Colonic mucosa (tissue), 4 donors: ENCODE data around the gene TTC3. TPM values are rescaled to one million over a fixed set of nuclear protein-coding genes. Genes with fewer than 3 reads are reported as not detected.

Experiments
- DNase-seq: peaks from one replicate; pipeline ENCODE4 v3.0.0-alpha.2; 2020
- H3K27ac ChIP-seq: fragments of 200-600 bp; one replicate; pipeline ENCODE4 v1.8.0; 2021
- H3K27me3 ChIP-seq: fragments of 200-600 bp; one replicate; pipeline ENCODE4 v1.8.0; 2021
- H3K36me3 ChIP-seq: fragments of 200-600 bp; one replicate; pipeline ENCODE4 v1.8.0; 2021
- H3K4me1 ChIP-seq: fragments of 200-600 bp; one replicate; pipeline ENCODE4 v1.8.0; 2021; ENCODE audit warnings: mild to moderate bottlenecking
- H3K4me3 ChIP-seq: fragments of 200-600 bp; one replicate; pipeline ENCODE4 v1.8.0; 2021
- H3K9ac ChIP-seq, 2 donors: one replicate each; pipeline ENCODE4 v1.7.0; 2013; ENCODE audit warnings: control low read depth in 2 of 2, low read depth in 2 of 2, low read length in 2 of 2
- H3K9me3 ChIP-seq: fragments of 200-600 bp; one replicate; pipeline ENCODE4 v1.8.0; 2021
- intact Hi-C: fragments of 100-400 bp; cut with DNase I; formaldehyde crosslinking; loops from one replicate; pipeline ENCODE4 v1.14.1; 2022
- total RNA-seq, 2 donors: library from RNA; stranded (reverse); fragmentation: NEBNext Ultra II Directional in 1 of 2; extraction: Animal tissue kit (Norgen Biotek cat#: 25700) in 1 of 2; gene quantifications; one replicate each; pipeline ENCODE4 v1.2.1, GENCODE V29; 2021
- TF ChIP-seq, protein P1 (sequence below): fragments of 200-600 bp; IDR thresholded peaks from one replicate; pipeline ENCODE4 v1.8.0; 2022; ENCODE audit warnings: antibody characterized with exemption, mild to moderate bottlenecking
- donor health status: healthy.
- donor health status: DM: no; HTN: no; CAD: no.
- donor health status: DM: no; HTN: no; CAD: no.

TTC3 gene
- total RNA-seq, 2 donors from 2014 or later: 85.8 to 125 TPM

DNA sequence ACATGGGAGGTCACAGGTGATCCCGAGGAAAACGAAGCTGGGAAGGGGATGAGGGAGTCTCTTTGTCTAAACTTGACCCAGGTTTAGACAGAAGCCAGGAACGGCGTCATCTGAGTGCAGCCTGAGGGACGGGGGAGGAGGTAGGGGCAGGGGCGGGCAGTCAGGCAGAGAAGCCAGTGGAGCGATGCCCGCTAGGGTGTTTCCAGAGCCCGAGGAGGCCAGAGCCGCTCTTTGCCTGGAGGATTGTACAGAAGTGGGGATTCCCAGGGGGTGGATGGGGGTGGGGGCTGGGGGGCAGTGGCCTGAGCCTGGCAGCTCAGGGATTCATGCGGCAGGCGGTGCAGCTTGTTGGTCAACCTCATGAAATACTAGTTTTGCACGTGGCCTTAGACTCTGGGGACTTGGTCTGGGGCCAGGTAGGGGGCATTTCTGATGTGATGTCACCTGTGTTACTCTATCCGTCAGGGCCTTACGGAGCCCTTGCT lies 135.7 kb downstream of the TTC3 start:
- H3K36me3 ChIP-seq: no peaks in the 10 kb centered on the region
- H3K4me1 ChIP-seq: no peaks in the 10 kb centered on the region
- H3K9me3 ChIP-seq: no peaks in the 10 kb centered on the region
- H3K4me3 ChIP-seq: no peak overlapping the region
- TF ChIP-seq, protein P1, sequence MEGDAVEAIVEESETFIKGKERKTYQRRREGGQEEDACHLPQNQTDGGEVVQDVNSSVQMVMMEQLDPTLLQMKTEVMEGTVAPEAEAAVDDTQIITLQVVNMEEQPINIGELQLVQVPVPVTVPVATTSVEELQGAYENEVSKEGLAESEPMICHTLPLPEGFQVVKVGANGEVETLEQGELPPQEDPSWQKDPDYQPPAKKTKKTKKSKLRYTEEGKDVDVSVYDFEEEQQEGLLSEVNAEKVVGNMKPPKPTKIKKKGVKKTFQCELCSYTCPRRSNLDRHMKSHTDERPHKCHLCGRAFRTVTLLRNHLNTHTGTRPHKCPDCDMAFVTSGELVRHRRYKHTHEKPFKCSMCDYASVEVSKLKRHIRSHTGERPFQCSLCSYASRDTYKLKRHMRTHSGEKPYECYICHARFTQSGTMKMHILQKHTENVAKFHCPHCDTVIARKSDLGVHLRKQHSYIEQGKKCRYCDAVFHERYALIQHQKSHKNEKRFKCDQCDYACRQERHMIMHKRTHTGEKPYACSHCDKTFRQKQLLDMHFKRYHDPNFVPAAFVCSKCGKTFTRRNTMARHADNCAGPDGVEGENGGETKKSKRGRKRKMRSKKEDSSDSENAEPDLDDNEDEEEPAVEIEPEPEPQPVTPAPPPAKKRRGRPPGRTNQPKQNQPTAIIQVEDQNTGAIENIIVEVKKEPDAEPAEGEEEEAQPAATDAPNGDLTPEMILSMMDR: no peak
- intact Hi-C loops: no loop called here
- H3K9ac ChIP-seq: no peak overlapping the region
- H3K27me3 ChIP-seq: no peaks in the 10 kb centered on the region
- no peak overlapping the region for H3K27ac ChIP-seq
- no peak for DNase-seq

DNA sequence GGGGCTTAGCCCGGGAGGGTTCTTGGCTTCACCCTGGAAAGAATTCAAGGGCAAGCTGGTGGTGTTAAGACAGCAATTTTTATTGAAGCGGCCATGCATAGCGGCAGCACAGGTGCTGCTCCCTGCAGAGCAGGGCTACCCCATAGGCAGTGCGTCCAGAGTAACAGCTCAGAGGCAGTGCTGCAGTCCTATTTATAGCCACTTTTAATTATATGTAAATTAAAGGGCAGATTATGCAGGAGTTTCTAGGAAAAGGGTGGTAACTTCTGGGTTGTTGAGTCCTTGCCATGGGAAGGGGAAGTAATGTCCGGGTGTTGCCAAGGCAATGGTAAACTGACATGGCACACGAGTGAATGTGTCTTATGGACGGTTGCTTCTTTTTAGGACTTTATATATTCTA lies 137.1 kb downstream of the TTC3 start:
- Histone ChIP-seq H3K9me3 (no peaks in the 10 kb centered on the region), H3K4me1 (no peaks in the 10 kb centered on the region), H3K36me3 (no peaks in the 10 kb centered on the region), H3K9ac (no peak overlapping the region), H3K27ac (no peak overlapping the region), H3K4me3 (no peak overlapping the region), H3K27me3 (no peaks in the 10 kb centered on the region)
- TF ChIP-seq, protein P1: no peak
- no peak for DNase-seq
- intact Hi-C loops: no loop called here

DNA sequence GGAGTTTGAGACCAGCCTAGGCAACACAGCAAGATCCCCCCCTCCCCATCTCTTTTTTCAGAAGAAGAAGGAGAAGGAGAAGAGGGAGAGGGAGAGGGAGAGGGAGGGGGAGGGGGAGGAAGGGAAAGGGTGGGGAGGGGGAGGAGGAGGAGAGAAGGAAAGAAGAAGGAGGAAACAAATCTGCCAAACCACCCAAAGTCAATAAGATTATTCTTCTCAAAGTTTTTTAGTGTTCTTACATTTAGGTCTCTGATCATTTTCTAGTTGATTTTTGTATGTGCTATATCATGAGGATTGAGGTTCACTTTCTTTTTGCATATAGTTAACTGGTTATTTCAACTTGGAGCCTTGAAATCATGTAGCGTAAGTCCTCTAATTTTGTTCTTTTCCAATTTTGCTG lies 137.7 kb downstream of the TTC3 start:
- H3K9me3 ChIP-seq: no peaks in the 10 kb centered on the region
- H3K9ac ChIP-seq: no peak overlapping the region
- no peaks in the 10 kb centered on the region for H3K27me3 ChIP-seq
- H3K4me1 ChIP-seq: no peaks in the 10 kb centered on the region
- TF ChIP-seq, protein P1: no peak
- no peaks in the 10 kb centered on the region for H3K36me3 ChIP-seq
- DNase-seq: no peak
- no peak overlapping the region for H3K27ac ChIP-seq
- H3K4me3 ChIP-seq: no peak overlapping the region
- intact Hi-C loops: no loop called here

DNA sequence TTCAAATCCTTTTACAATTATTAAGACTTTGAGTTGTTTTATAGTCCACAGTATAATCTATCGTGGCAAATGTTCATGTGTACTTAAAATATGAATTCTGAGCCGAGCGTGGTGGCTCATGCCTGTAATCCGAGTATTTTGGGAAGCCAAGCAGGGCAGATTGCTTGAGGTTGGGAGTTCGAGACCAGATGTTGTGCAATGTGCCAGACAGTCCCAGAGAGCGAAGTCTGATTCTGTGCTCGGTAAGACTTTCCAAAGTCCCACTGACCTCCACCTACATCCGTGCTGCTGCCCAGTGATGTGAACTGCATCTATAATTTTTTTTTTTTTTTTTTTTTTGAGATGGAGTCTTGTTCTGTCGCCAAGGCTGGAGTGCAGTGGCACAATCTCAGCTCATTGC lies 141.9 kb downstream of the TTC3 start:
- TF ChIP-seq, protein P1: no peak
- Histone ChIP-seq H3K4me1 (no peaks in the 10 kb centered on the region), H3K9ac (no peak overlapping the region), H3K36me3 (no peaks in the 10 kb centered on the region), H3K27ac (no peak overlapping the region), H3K27me3 (no peaks in the 10 kb centered on the region), H3K4me3 (no peak overlapping the region), H3K9me3 (no peaks in the 10 kb centered on the region)
- intact Hi-C loops: no loop called here
- DNase-seq: no peak

DNA sequence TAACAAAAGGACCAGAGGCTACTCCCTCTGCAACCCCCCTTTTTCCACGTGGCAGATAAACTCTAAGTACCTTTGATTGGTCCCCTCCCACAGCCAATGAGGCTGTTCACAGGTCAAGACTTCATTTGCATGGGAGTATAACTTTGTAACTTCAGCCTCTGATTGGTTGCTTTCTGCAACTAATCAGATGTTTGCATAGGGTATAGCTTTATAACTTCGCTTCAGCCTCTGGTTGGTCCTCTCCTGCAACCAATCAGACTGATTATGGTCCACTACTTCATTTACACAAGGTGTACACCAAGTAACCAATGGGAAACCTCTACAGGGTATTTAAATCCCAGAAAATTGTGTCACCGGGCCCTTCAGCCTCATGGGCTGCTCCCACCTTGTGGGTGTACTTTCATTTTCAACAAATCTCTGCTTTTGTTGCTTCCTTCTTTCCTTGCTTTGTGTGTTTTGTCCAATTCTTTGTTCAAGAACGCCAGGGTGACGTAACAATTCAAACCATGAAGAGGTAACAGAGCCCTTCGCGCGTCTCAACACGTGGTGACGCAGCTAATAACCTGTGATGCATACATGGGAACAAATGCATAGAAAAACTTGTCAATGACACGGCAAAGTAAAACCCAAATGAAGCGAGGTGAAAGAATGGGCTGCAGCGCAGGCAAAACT lies 146.8 kb downstream of the TTC3 start:
- no peak for DNase-seq

More for the DNA sequence above, 146.8 kb downstream of the TTC3 start:
- no peak overlapping the region for H3K9ac ChIP-seq
- no peaks in the 10 kb centered on the region for H3K4me1 ChIP-seq
- peak overlapping the region; percentile 61 for H3K4me3 ChIP-seq
- no peak overlapping the region for H3K27ac ChIP-seq
- TF ChIP-seq, protein P1: no peak
- intact Hi-C loops: no loop called here
- H3K9me3 ChIP-seq: no peaks in the 10 kb centered on the region
- H3K36me3 ChIP-seq: no peaks in the 10 kb centered on the region
- no peaks in the 10 kb centered on the region for H3K27me3 ChIP-seq
